ENCODE measurements around the gene PPP6R2. TPM values are rescaled to one million over a fixed set of nuclear protein-coding genes. Genes with fewer than 3 reads are reported as not detected.

The PPP6R2 gene
- total RNA-seq, 1 experiment from 2014 or later = 61.3 TPM

- CTCF ChIA-PET = no interaction called here
- no TSS peak for BruUV-seq (replicated peaks)
Observed at GRCh38 chr22:50476868-50477267, 133.7 kb downstream of the PPP6R2 start.

More at GRCh38 chr22:50476868-50477267, 133.7 kb downstream of the PPP6R2 start:
- ChIA-PET POLR2A (no interaction called here), RAD21 (ENCODE audit: low non-redundant PET in 1 of 2, low total read pairs in 2 of 2, uncharacterized antibody in 2 of 2, unreplicated experiment in 2 of 2) (no interaction called here)
- intact Hi-C loops (cut with micrococcal nuclease) = no loop called here
- no peak for ATAC-seq
- Histone ChIP-seq H2AFZ (ENCODE audit: low read depth, low read length, poor library complexity, severe bottlenecking) (no peak overlapping the region), H3K4me3 (replicated peaks in 1 of 2; ENCODE audit: low read depth in 1 of 2, low read length in 2 of 2) (no peak overlapping the region), H3K9ac (ENCODE audit: low read length) (no peak overlapping the region), H3K27ac (ENCODE audit: low read depth, low read length) (peak overlapping the region; percentile 38; the same call in 1 of the 2 replicates), H3K27me3 (ENCODE audit: insufficient read depth, low read length) (no peaks in the 10 kb centered on the region), H4K20me1 (ENCODE audit: insufficient read depth) (peaks cover 6% of the 10 kb centered on the region; the same call in 1 of the 2 replicates), H3K4me2 (ENCODE audit: low read length) (no peak overlapping the region), H3K9me2 (ENCODE audit: insufficient read depth) (no peaks in the 10 kb centered on the region), H3K4me1 (ENCODE audit: control insufficient read depth in 1 of 2, insufficient read depth in 2 of 2, low read length in 2 of 2) (peaks cover 14 to 35% of the 10 kb centered on the region in 2 experiments; a peak in 3 of 4 replicates), H3K79me2 (ENCODE audit: insufficient read depth, low read length) (peaks cover 28% of the 10 kb centered on the region), H3K36me3 (ENCODE audit: control insufficient read depth in 1 of 2, insufficient read depth in 2 of 2, low read length in 2 of 2) (no peaks in the 10 kb centered on the region), H3K9me3 (ENCODE audit: control insufficient read depth in 1 of 2, insufficient read depth in 1 of 2, low read depth in 1 of 2, low read length in 2 of 2) (no peaks in the 10 kb centered on the region)
- TF ChIP-seq RAD21 (IDR thresholded peaks at IDR 0.05; ENCODE audit: low read depth) (no peak), FOSL1 (IDR thresholded peaks at IDR 0.05; ENCODE audit: low read depth) (no peak), JUND (IDR thresholded peaks at IDR 0.05) (no peak), EGR1 (IDR thresholded peaks at IDR 0.05; ENCODE audit: low read depth) (no peak), ELF1 (IDR thresholded peaks at IDR 0.05; ENCODE audit: borderline replicate concordance, low read depth) (no peak), ZBTB33 (IDR thresholded peaks at IDR 0.05; ENCODE audit: extremely low read depth, insufficient replicate concordance, low read length) (no peak), SRF (IDR thresholded peaks at IDR 0.05; ENCODE audit: low read depth) (no peak), REST (IDR thresholded peaks at IDR 0.05; ENCODE audit: low read depth) (no peak), TCF7L2 (IDR thresholded peaks at IDR 0.05; ENCODE audit: borderline replicate concordance, extremely low read depth, insufficient read depth, insufficient read length) (no peak), EZH2phosphoT487 (IDR thresholded peaks at IDR 0.05; ENCODE audit: borderline replicate concordance) (no peak), MAX (IDR thresholded peaks at IDR 0.05) (no peak), POLR2AphosphoS5 (IDR thresholded peaks at IDR 0.05; ENCODE audit: low read depth, low read length) (no peak), CTCF (IDR thresholded peaks at IDR 0.05 in 2 of 3, conservative IDR thresholded peaks at IDR 0.05 in 1 of 3; ENCODE audit: borderline replicate concordance in 1 of 3, insufficient read depth in 1 of 3, low read depth in 2 of 3, low read length in 2 of 3) (no peak), YY1 (IDR thresholded peaks at IDR 0.05; ENCODE audit: extremely low read depth, insufficient replicate concordance, low read depth, low read length) (no peak)
- DNase-seq (ENCODE audit: low read depth, low spot score) = no peak
